Measurements from ENCODE around the gene ACACB. TPM values are rescaled to one million over a fixed set of nuclear protein-coding genes. Genes with fewer than 3 reads are reported as not detected.

Gene ACACB
- total RNA-seq, 3 donors from 2014 or later (not counting 1 experiment from before 2014, with no cell fraction given): 4.1 to 14.3 (median 8.4) TPM

DNA sequence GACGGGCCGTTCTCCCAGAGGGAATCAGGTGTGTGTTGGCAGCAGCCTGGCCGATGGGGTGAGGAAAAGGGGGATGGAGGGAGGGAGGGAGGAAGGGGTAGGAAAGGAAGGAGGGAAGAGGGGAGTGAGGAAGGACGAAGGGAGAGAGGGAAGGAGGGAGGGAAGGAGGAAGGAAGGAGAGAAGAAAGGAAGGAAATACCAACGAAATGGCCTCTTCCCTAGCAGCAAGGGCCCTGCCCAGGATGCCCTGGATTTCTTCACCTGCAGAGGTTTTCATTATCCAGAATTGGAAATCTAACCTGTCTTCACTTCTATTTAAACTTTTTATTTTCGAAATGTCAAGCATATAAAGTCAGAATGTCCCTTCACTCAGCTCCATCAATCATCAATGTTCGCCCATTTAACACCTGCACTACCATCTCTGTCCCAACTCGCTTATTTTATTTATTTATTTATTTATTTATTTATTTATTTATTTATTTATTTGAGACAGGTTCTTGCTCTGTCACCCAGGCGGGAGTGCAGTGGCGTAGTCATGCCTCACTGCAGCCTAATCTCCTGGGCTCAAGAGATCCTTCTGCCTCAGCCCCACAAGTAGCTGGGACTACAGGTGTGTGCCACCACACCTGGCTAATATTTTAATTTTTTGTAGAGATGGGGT is 70.7 kb downstream of the ACACB start:
- no peaks in the 10 kb centered on the region for H3K36me3 Mint-ChIP-seq
- TF ChIP-seq, protein P1, sequence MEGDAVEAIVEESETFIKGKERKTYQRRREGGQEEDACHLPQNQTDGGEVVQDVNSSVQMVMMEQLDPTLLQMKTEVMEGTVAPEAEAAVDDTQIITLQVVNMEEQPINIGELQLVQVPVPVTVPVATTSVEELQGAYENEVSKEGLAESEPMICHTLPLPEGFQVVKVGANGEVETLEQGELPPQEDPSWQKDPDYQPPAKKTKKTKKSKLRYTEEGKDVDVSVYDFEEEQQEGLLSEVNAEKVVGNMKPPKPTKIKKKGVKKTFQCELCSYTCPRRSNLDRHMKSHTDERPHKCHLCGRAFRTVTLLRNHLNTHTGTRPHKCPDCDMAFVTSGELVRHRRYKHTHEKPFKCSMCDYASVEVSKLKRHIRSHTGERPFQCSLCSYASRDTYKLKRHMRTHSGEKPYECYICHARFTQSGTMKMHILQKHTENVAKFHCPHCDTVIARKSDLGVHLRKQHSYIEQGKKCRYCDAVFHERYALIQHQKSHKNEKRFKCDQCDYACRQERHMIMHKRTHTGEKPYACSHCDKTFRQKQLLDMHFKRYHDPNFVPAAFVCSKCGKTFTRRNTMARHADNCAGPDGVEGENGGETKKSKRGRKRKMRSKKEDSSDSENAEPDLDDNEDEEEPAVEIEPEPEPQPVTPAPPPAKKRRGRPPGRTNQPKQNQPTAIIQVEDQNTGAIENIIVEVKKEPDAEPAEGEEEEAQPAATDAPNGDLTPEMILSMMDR (IDR thresholded peaks at IDR 0.05): no peak
- Histone ChIP-seq H3K9me3 (ENCODE audit: control insufficient read depth, insufficient read depth, low read length) (no peaks in the 10 kb centered on the region), H3K36me3 (ENCODE audit: control insufficient read depth, insufficient read depth, low read length) (no peaks in the 10 kb centered on the region), H3K4me1 (ENCODE audit: control insufficient read depth, insufficient read depth, low read length) (no peaks in the 10 kb centered on the region), H3K4me3 (ENCODE audit: low read length) (no peak overlapping the region), H3K27me3 (ENCODE audit: control insufficient read depth, insufficient read depth, low read length) (no peaks in the 10 kb centered on the region), H3K27ac (ENCODE audit: low read length) (no peak overlapping the region)
- no peaks in the 10 kb centered on the region for H3K9me3 Mint-ChIP-seq
- H3K4me3 Mint-ChIP-seq: no peak overlapping the region
- DNase-seq (no peak), ATAC-seq (no peak)
- no peak overlapping the region for H3K27ac Mint-ChIP-seq
- intact Hi-C loops (cut with micrococcal nuclease): no loop called here
- no peaks in the 10 kb centered on the region for H3K27me3 Mint-ChIP-seq (ENCODE audit: low read depth in 2 of 2)
- no peaks in the 10 kb centered on the region for H3K4me1 Mint-ChIP-seq
- WGBS (ENCODE audit: insufficient coverage): 94% methylated on average over 8 of the region's 10 CpGs

DNA sequence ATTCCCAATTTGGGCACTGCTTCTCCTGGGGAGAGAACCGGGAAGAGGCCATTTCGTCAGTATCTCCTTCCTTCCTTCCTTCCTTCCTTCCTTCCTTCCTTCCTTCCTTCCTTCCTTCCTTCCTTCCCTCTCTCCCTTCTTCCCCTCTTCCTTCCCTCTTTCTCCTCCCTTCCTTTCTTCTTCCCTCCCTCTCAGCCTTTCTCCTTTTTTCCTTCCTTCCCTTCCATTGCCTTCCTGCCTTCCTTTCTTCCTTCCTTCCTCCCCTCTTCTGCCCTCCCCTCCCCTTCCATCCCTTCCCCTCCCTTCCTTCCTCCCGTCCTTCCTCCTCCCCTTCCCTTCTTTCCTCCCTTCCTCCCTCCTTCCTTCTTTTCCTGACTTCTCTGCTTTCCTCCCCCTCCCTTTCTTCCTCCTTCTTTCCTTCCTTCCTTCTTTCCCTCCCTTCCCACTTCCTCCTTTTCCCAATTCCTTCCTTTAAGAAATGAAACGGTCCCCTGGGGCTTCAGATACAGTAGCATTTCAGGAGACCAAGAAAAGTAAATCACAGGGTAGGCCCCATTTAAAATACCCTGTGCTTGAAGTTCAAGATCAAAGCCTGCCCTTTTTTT is 71.8 kb downstream of the ACACB start:
- Histone ChIP-seq H3K9me3 (ENCODE audit: control insufficient read depth, insufficient read depth, low read length) (no peaks in the 10 kb centered on the region), H3K27ac (ENCODE audit: low read length) (no peak overlapping the region), H3K4me3 (ENCODE audit: low read length) (no peak overlapping the region), H3K27me3 (ENCODE audit: control insufficient read depth, insufficient read depth, low read length) (no peaks in the 10 kb centered on the region), H3K4me1 (ENCODE audit: control insufficient read depth, insufficient read depth, low read length) (no peaks in the 10 kb centered on the region), H3K36me3 (ENCODE audit: control insufficient read depth, insufficient read depth, low read length) (no peaks in the 10 kb centered on the region)
- no peak overlapping the region for H3K27ac Mint-ChIP-seq
- TF ChIP-seq, protein P1 (IDR thresholded peaks at IDR 0.05): no peak
- DNase-seq (no peak), ATAC-seq (no peak)
- no peaks in the 10 kb centered on the region for H3K4me1 Mint-ChIP-seq
- no peaks in the 10 kb centered on the region for H3K36me3 Mint-ChIP-seq
- intact Hi-C loops (cut with micrococcal nuclease): no loop called here
- WGBS (ENCODE audit: insufficient coverage): 76% methylated on average over 4 of the region's 4 CpGs
- H3K4me3 Mint-ChIP-seq: no peak overlapping the region
- H3K27me3 Mint-ChIP-seq (ENCODE audit: low read depth in 2 of 2): no peaks in the 10 kb centered on the region
- H3K9me3 Mint-ChIP-seq: no peaks in the 10 kb centered on the region

DNA sequence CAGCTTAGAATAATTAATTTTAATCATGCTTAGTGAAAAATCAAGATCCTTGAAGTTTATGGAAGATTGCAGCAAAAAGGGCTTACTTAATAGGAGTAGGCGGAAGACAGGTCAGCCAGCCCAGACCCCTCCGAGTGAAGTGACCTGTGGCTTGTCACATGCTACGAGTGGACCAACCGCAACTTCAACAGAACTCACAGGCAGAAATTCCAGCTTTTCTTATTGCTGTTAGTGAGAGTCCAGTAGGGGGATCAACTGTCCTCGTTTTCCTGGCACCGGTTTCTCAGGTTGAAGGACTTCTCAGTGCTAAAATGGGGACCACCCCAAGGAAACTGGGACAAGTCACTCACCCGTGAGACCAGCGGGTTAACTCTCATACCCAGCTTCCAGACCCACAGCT is 72.9 kb downstream of the ACACB start:
- DNase-seq (no peak), ATAC-seq (no peak)
- no peak overlapping the region for H3K4me3 ChIP-seq (ENCODE audit: low read length)
- no peaks in the 10 kb centered on the region for H3K36me3 Mint-ChIP-seq
- H3K4me3 Mint-ChIP-seq: no peak overlapping the region
- intact Hi-C loops (cut with micrococcal nuclease): no loop called here
- H3K9me3 Mint-ChIP-seq: no peaks in the 10 kb centered on the region
- no peaks in the 10 kb centered on the region for H3K27me3 Mint-ChIP-seq (ENCODE audit: low read depth in 2 of 2)
- no peaks in the 10 kb centered on the region for H3K27me3 ChIP-seq (ENCODE audit: control insufficient read depth, insufficient read depth, low read length)
- no peaks in the 10 kb centered on the region for H3K36me3 ChIP-seq (ENCODE audit: control insufficient read depth, insufficient read depth, low read length)
- TF ChIP-seq, protein P1 (IDR thresholded peaks at IDR 0.05): no peak
- H3K27ac Mint-ChIP-seq: no peak overlapping the region
- H3K4me1 ChIP-seq (ENCODE audit: control insufficient read depth, insufficient read depth, low read length): no peaks in the 10 kb centered on the region
- H3K4me1 Mint-ChIP-seq: no peaks in the 10 kb centered on the region
- H3K27ac ChIP-seq (ENCODE audit: low read length): no peak overlapping the region
- H3K9me3 ChIP-seq (ENCODE audit: control insufficient read depth, insufficient read depth, low read length): no peaks in the 10 kb centered on the region
- 95% methylated on average over 8 of the region's 8 CpGs for WGBS (ENCODE audit: insufficient coverage)

All from natural killer cell (primary cell).